ENCODE data around the gene SORCS2.

SORCS2 gene

DNA sequence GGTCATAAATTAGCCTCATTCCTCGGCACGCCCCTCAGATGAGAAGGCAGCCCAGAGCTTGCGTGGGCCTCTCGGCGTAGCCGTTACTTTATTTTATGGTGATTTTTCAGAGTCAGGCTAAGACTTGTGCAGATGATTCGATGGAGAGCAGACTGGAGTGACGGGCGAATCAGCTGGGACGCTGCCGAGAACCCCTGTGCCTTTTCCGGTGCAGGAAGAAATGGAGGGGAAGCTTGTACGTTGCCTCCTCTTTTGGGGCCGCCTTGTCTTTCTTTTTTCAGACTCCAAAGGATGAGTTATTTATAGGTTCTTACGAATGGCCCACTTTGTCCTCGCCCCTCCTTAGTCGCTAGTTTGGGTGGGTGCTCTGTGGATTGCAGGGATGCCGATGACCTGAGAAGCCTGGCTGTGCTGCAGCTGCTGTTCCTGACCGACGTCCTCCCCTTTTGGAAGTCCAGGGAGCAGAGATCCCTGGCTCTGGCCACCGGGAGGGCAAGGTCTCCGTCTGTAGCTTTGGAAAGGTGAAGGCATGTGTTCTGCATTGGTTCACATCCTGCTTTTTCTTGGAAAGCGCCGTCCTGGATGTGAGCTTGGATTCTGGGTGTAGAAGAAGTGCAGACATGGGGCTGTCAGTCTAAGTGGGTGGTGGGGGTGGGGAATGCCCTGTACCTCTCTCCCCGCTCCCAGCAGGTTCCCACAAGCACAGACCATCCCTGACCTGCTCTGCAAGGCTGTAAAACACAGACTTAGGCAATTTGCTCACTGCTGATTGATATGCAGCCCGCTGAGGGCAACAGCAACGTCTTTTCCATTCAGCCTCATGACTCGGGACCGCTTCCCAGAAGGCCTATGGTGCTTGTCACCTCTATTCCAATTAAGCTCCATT is 9.3 kb downstream of the SORCS2 start:
- no peak for TF ChIP-seq CTCF (IDR thresholded peaks at IDR 0.05; ENCODE audit: extremely low read depth, insufficient read depth, missing control alignments)
- no peak for DNase-seq (ENCODE audit: low spot score)
- in situ Hi-C loops (cut with MboI; ENCODE audit: low pct_unique_long_range_greater_than_20kb, low sequenced_read_pairs, unreplicated experiment): loop anchor here (25.0 kb wide), 1 partner anchor 511 kb away; no protein-coding TSS in a partner anchor

GRCh38 chr4:7202411-7202810 is 10.1 kb downstream of the SORCS2 start:
- no peak for DNase-seq (ENCODE audit: low spot score)

DNA sequence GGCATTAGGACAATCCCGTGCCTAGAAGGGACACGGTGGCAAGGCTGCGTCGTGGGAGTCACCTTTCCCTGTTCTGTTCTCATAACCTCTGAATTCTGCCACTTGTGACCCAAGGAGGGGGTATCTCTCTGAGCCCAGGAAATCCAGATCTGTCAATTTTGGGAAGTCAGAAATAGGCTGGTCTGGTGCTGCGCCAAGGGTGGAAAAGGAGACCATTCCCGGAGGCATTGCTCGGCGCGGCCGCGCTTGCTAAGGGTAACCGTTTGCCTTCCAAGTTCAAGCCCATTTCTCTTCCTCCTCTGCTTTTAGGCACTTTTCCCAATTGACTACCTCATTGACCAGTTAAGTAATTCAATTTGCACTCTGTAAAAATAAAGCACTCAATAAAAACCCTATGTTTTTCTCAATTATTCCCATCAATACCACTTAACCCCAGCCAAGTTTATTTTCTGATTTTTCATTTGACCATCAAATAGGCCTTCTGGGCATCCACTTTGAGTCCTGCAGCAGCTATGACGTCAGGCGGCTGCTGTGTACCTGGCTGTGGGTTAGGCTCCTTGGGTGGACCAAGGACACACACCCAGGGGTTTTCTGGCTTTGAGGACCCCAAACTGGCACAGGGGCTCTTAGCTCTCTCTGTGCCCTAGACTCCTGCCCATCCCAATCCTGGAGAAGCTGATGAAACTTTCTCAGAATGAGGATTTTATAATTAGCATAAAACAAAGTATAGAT is 12.5 kb downstream of the SORCS2 start:
- no peak for DNase-seq (ENCODE audit: low spot score)
- no peak for TF ChIP-seq CTCF (IDR thresholded peaks at IDR 0.05; ENCODE audit: extremely low read depth, insufficient read depth, missing control alignments)

More at GRCh38 chr4:7202411-7202810, 10.1 kb downstream of the SORCS2 start:
- in situ Hi-C loops (cut with MboI; ENCODE audit: low pct_unique_long_range_greater_than_20kb, low sequenced_read_pairs, unreplicated experiment): loop anchor here (25.0 kb wide), 1 partner anchor 510 kb away; no protein-coding TSS in a partner anchor
- TF ChIP-seq CTCF (IDR thresholded peaks at IDR 0.05; ENCODE audit: extremely low read depth, insufficient read depth, missing control alignments): no peak

GRCh38 chr4:7206385-7206784 is 14.0 kb downstream of the SORCS2 start:
- DNase-seq (ENCODE audit: low spot score): no peak

More for the DNA sequence above, 12.5 kb downstream of the SORCS2 start:
- in situ Hi-C loops (cut with MboI; ENCODE audit: low pct_unique_long_range_greater_than_20kb, low sequenced_read_pairs, unreplicated experiment): loop anchor here (25.0 kb wide), 1 partner anchor 507 kb away; no protein-coding TSS in a partner anchor

DNA sequence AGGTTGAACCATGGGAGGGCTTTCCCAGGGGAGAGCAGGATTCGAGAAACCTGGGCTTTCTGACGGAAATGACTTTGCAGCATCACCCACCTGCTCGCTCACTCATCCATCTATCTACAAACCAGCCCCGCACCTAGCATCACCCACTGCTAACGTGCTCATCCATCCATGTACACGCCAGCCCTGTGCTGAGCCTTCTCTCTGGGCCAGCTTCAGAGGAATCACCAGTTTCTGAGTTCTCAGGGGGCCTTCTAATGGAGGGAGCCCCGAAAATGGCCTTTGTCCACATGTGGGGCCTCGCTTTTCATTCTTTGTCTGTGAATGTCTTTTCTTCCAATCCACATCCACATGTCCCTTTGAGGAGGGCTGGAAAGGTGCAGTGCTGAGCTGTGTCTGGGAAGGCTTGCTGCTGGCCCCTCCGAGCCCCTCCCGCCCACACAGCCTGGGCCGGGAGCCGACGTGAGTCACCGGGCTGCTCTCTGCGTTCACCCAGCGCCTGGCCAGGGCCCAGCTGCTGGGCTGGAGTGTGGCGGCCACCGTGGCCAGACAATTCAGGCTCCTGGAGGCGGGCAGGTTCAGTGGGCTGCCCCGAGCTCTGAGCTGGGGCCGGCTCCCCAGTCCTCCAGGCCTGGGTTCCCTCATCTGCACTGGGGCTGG is 14.7 kb downstream of the SORCS2 start:
- in situ Hi-C loops (cut with MboI; ENCODE audit: low pct_unique_long_range_greater_than_20kb, low sequenced_read_pairs, unreplicated experiment): loop anchor here (25.0 kb wide), 1 partner anchor 505 kb away; no protein-coding TSS in a partner anchor
- no peak for TF ChIP-seq CTCF (IDR thresholded peaks at IDR 0.05; ENCODE audit: extremely low read depth, insufficient read depth, missing control alignments)
- DNase-seq (ENCODE audit: low spot score): no peak

More at GRCh38 chr4:7206385-7206784, 14.0 kb downstream of the SORCS2 start:
- TF ChIP-seq CTCF (IDR thresholded peaks at IDR 0.05; ENCODE audit: extremely low read depth, insufficient read depth, missing control alignments): no peak
- in situ Hi-C loops (cut with MboI; ENCODE audit: low pct_unique_long_range_greater_than_20kb, low sequenced_read_pairs, unreplicated experiment): loop anchor here (25.0 kb wide), 1 partner anchor 506 kb away; no protein-coding TSS in a partner anchor
